HG03159 (cell line): Measurements from ENCODE around the gene WNT8A.

ENCODE experiments used
- ATAC-seq: cut with Tn5 transposase; IDR thresholded peaks from one replicate; pipeline ENCODE4 v1.9.1; 2021; ENCODE audit warnings: mild to moderate bottlenecking, moderate library complexity; ENCODE audit not compliant: unreplicated experiment

The WNT8A gene

GRCh38 chr5:138082033-138082432 is 1.8 kb upstream of the WNT8A start:
- no peak for ATAC-seq

- ATAC-seq, result no peak
Measured at GRCh38 chr5:138091685-138092084, 7.9 kb downstream of the WNT8A start.

- no peak for ATAC-seq
Measured at GRCh38 chr5:138092301-138092700, 8.5 kb downstream of the WNT8A start.

DNA sequence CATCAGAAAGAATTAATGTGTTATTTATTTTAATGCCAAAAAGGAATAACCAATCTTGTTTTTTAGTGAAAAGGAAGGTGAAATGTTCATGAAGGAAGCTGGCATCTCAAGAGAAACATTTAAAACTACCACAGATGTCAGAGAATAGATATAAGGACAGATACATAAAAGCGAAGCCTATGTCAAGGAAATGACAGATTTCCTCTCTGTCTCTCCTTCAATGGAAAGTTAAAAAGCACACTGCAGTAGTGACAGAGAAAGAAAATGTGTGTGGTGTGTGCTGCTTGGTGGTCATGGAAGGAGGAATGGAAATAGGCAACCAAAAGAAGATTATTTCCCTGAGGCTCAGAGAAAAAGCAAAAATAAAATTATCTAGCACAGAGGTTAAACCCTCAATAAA is 9.2 kb downstream of the WNT8A start:
- no peak for ATAC-seq

GRCh38 chr5:138095100-138095907 is 11.5 kb downstream of the WNT8A start:
- ATAC-seq, result no peak

DNA sequence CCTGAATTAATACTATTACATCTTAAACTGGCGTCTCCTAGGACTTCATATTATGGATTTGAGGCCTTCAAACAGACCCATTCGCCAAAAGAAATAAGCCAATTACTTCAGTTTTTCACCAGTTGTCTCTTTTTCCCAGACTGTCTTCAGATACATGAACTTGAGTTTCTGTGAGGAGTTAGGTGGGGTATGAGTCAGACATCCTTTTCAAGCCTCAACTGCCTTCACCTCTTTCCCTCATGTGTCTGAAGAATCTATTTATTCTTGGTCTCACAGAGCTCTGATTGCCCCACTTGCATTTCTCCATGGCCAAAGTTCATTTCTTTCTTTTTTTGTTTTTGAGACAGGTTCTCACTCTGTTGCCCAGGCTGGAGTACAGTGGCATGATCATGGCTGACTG is 12.5 kb downstream of the WNT8A start:
- no peak for ATAC-seq

DNA sequence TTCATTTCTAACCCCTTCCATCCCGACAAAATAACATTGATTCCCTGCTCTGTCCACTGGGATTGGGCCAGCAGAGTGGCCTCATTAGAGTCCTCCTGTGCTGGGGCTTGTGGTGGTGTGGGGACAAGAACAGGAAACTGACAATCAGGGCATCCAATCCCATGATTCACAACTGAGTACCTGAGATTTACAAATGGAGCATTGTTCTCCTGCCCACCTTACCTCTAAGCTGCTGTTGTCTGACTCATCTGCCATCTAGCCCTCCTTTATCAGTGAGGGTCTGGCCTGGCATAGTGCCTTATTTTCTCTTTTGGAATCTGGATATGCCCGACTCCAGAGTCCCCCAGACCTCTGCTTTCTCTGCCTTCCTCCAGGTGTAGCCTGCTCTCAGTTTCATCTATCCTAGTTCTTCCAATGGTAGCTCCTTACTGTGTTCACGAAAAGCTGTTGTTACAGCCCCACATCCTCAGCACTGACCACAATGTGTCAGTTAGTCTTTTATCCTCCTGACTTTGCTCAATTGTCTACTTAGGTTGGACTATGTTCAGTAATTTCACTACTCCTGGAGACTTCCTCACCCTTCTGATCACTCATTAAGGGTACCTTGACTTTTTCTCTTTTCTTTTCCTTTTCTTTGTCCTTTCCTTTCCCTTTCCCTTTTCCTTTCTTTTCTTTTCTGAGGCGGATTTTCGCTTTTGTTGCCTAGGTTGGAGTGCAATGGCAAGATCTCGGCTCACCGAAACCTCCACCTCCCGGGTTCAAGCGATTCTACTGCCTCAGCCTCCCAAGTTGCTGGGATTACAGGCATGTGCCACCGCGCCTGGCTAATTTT is 13.4 kb downstream of the WNT8A start:
- no peak for ATAC-seq

DNA sequence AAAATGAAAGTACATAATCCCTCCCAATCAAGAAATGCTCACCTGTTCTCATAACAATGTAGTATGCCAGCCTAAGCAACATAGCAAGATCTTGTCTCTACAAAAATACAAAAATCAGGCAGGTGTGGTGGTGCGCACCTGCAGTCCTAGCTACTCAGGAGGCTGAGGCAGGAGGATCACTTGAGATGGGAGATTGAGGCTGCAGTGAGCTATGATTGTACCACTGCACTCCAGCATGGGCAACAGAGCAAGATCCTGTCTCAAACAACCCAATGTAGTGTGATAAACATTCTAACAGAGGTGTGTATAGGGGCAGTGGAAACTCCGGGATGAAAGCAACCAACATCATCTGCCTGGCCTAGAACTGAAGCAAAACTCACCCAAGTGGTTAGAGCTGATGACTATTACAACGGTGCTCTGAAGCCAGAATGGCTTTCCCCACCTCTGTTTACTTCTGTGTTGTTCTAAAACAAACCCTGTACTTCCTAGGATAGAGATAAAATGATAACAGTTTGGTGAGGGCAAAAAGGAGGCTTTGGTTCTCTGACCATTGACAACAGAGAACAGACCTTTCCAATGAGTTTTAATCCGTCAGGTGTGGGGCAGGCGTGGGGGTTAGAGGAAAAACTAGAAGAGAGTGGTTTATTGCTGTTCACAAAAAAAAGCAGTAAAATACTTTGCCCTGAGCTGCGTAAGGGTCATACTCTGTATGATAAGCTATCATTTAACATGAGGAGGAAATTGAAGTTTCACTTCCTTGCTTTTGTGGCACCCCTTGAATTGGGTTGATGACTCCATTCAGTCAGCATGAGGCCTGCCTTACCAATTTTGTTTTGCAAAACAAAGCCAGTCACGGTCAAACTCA is 18.9 kb downstream of the WNT8A start:
- no peak for ATAC-seq

DNA sequence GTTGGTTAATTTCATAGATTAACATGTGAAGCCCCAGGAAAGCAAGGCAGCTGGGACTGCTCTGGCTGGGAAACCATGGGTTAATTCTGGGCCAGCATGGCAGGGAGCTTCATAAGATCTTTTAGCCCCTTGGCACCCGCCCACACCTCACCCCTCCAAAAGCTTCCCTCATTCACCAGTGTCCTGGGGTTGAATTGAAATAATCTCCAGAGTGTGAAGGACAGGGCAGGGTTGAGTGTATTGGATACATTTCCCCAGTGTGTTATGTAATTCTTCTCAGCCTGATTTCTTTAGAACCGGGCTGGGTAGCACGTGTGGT is 19.4 kb downstream of the WNT8A start:
- ATAC-seq, result no peak

- ATAC-seq, result no peak
Measured at GRCh38 chr5:138105709-138106108, 21.9 kb downstream of the WNT8A start.

DNA sequence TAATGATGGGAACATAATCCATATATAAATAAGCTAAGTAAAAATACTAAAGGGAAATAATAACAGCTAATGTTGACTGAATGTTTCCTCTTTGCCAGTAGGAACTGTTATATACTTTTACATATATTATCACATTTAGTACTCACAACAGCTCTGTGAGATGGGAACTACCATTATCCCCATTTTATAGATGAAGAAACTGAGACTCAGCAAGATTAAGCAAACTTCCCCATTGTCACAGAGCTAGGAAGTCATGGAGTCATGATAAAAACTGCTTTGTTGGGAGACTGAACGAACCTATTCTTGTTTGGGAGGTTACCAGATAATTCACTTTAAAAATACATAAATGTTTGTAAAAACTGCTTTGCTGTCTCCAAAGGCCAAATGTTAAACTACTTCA is 23.4 kb downstream of the WNT8A start:
- no peak for ATAC-seq

DNA sequence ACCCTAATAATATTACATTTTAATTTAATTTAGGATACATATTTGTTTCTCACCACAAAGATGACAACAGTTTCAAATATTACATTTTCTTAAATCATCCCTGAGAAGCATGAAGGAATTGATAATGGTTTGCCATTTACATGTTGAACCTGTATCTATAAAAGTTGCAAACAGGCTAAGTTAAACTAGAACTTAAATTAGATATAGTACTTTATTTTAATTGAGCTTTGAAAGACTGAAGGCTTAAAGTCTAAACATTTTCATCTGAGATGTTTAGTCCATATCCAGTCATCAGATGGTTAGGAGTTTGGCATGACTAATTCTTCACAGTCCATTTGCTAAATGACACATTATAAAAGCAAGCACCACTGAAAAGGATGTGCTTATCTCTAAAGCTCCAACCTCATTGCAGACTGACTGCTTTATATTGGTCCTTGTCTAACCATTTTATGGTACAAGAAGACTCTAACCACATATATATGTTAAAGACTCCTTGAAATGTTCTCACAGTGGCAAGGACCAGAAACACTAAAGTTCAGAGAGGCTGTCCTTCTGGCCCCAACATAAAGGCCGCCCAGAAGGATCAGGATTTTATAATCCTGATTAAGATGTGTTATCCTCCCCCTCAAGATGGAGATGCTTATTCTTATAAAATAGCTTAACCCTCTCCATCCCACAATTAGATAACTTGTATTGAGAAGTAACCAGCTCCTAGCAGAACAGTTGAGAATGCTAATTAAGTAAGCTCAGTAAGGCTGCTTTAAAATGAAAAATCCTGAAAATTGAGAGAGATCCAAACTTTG is 25.8 kb downstream of the WNT8A start:
- ATAC-seq, result no peak

DNA sequence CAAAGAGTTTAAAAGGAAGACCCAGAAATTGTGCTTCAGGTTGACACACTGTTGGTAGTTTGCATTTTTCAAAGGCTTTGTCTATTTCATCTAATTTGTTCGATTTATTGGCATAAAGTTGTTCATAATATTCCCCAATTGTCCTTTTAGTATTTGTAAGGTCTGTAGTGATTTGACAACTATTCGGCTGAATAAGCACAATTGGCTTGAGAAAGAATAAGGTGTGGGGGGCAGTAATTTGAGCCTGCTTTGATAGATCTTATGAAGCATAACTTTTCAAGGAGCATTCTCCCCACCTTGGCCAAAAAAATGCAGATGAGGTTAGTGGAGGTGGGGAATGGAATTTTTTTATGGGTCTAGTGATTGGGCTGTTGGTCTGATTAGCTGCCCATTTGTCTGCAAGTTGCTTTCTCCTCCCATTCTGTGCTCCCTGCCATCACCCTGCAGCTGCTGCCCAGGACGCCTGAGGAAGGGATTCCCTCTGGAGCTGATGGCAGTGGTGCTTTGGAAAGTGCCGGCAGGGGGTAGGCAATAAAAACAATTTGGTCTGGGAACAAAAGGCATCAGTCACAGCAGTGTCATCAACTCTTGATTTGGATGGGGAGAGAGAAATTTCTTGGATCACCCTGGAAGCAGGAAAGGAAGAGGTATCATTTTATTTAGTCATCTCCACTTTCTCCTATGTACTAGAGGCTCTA is 26.6 kb downstream of the WNT8A start:
- ATAC-seq, result no peak

- ATAC-seq, result no peak
Measured at GRCh38 chr5:138111181-138111580, 27.3 kb downstream of the WNT8A start.

DNA sequence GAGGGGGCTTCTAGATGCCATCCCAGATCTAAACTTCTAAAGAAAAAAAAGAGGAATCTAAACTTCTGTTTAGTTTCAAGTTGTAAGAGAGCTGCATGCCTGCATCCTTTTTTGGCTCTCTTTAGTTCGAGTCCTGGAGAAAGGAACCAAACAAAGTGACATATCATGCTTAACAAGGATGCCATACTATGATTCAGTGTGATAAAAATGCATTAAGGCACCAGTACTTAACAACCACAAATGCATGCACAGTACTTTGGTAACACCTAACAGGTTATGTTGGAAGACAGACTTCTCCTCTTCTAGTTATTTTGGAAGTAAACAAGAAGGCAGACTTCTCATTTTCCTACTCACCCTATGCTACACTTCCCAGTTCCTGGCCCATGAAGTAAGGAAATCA is 28.1 kb downstream of the WNT8A start:
- ATAC-seq, result no peak

DNA sequence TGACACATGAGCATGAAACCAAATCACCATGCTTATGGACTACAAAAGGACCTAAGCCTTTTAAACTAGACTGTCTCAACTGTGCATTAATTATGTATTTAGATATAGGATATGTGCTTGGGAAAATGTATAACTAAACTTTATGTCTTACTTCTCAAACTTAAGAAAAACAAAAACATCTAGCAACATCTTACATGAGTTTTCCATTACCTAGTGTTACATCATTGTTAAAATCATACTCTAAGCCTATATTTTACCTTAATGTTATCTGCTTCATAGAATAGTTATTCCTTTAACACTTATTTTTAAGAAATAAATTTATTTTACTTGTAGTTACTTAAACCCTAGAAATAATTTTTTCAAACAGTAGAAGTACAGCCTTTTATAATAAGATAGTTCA is 31.4 kb downstream of the WNT8A start:
- ATAC-seq, result no peak

DNA sequence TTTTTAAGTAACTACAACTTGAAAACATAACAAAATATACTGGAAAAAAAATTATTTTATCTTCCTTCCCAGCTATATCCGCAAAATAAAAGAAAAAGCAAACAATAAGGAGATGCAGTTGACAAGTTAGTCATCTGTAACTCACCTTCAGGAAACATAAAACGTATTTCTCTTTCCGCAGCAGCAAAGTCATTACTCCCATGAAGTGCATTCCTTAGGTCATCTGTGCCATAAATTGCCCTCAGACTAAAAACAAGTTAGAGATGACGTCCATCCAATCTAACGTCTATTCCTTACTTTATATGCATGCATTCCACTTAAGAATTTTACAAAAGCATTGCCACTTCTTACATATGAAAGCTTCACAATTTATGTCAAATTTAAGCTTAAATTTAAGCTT is 44.5 kb downstream of the WNT8A start:
- no peak for ATAC-seq

DNA sequence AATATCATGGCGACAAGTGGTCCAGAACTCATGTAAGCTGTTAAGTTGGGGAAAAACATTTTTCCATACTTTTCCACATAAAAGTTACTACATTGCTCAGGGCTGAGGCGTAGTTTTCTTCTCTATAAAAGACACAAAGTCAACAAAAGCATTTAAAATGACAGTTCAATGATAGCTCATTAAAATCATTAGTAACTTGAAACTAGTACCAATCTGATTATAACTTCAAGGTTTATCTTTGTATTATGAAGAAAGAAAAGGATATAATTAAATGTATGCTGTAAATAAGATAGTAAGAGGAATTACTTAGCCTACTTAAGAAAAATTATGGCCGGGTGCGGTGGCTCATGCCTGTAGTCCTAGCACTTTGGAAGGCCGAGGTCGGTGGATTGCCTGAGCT is 45.5 kb downstream of the WNT8A start:
- no peak for ATAC-seq

DNA sequence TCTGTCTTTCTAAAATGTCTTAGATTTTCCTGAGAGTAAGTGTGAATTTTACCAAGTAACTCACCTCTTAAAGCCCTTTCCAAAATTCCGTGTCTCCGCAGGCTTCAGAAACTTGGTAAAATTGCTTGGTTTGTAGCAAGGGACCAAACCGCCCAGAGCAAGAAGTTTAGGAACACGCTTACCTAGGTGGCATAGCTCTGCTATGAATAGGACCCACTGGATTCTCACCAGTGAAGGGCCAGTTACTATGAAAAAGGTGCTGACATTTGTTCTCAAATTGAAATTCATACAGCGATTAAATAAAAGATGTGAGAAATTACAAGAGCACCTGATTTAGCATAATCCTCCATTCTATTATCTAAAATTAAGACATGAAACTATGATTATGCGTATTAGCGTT is 48.7 kb downstream of the WNT8A start:
- no peak for ATAC-seq
